Muscle layer of duodenum (tissue), 2 donors: Measurements from ENCODE around the gene LRP3.
"Not testable (repeated sequence)": the region's sequence is repeated elsewhere in the genome, so short reads cannot be mapped to it uniquely, and the experiment has no call there.

Source experiments
- H3K27ac ChIP-seq: one replicate; pipeline ENCODE4 v1.7.0; 2013; ENCODE audit warnings: mild to moderate bottlenecking, low read length
- H3K27me3 ChIP-seq: one replicate; pipeline ENCODE4 v1.7.0; 2013; ENCODE audit warnings: low read depth, mild to moderate bottlenecking, control low read depth, low read length
- H3K36me3 ChIP-seq, 2 donors: one replicate each; pipeline ENCODE4 v1.7.0; 2013; ENCODE audit warnings: low read length in 2 of 2, control low read depth in 1 of 2, mild to moderate bottlenecking in 1 of 2; ENCODE audit not compliant: insufficient read depth in 2 of 2, control insufficient read depth in 1 of 2
- H3K4me1 ChIP-seq, 2 donors: one replicate each; pipeline ENCODE4 v1.7.0; 2013; ENCODE audit warnings: low read length in 2 of 2, mild to moderate bottlenecking in 2 of 2, control low read depth in 1 of 2, moderate library complexity in 1 of 2; ENCODE audit not compliant: insufficient read depth in 2 of 2, control insufficient read depth in 1 of 2
- H3K4me3 ChIP-seq, 2 donors: one replicate each; pipeline ENCODE4 v1.7.0; 2013; ENCODE audit warnings: low read length in 2 of 2, low read depth in 1 of 2, mild to moderate bottlenecking in 1 of 2
- H3K9me3 ChIP-seq, 2 donors: one replicate each; pipeline ENCODE4 v1.7.0; 2013; ENCODE audit warnings: low read length in 2 of 2, control low read depth in 1 of 2, mild to moderate bottlenecking in 1 of 2; ENCODE audit not compliant: control insufficient read depth in 1 of 2
- donor health status: healthy.

LRP3 gene

DNA sequence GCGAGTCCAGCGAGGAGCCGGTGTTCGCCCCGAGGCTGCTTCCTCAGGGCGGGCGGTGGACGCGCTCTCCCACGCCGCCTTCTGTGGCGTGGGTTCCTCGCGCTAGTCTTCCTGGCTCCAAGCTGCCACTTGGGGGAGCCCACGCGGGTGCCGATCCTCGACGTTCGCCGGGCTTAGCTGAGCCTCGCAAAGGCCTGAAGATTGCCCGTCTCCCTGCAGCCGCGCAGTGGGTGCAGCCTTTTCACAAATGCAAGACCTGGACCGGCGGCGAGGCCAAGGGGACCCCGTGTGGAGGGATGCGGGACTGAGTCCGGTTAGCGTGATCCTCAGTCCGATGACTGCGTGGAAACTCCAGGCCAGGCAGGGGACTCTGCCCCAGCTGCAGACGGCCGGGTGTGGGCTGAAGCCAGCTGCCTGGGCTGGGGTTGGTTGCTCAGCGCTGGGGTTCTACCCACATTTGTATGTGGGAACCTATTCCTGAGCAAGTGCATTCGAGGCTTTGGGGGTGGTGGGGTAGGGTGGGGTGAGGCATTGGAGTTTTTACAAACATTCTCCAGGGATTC lies 16.6 kb upstream of the LRP3 start:
- no peaks in the 10 kb centered on the region for H3K9me3 ChIP-seq
- H3K4me1 ChIP-seq = peaks cover 11 to 17% of the 10 kb centered on the region in 2 donors
- peaks cover 0 to 3% of the 10 kb centered on the region in 2 donors for H3K36me3 ChIP-seq
- peak overlapping the region; percentile 53 for H3K27ac ChIP-seq
- peak overlapping the region; percentile 85 to 87 for H3K4me3 ChIP-seq
- no peaks in the 10 kb centered on the region for H3K27me3 ChIP-seq

DNA sequence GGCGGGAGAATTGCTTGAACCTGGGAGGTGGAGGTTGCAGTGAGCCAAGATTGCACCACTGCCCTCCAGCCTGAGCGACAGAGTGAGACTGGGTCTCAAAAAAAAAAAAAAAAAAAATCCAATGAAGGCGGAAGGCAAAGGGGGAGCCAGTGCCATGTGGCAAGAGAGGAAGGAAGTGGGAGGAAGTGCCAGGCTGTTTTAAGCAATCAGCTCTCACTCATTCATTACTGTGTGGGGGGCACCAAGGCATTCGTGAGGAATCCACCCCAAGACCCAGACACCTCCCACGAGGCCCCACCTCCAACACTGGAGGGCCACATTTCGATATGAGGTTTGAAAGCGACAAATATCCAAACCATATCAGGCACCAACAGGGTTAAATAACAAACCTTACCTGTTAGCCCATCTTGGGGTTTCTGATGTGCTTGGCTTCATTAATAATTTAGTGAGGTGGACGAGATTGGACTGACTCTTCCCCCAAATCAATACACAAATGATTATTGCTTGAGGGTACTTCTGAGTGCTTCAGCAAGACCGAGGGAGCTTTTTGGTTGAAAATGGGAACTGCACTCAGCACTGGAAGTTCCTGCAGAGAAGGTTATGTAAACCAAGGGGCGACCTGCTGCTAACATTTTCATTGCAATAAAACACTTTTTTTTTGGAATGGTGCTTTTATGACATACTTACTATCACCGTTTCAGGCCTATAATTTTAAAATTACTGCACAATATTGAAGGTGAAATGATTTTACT lies 7.5 kb upstream of the LRP3 start:
- H3K9me3 ChIP-seq = no peaks in the 10 kb centered on the region
- H3K4me3 ChIP-seq = no peak overlapping the region
- H3K27me3 ChIP-seq = no peaks in the 10 kb centered on the region
- H3K4me1 ChIP-seq = peaks cover 0 to 7% of the 10 kb centered on the region in 2 donors
- H3K27ac ChIP-seq = no peak overlapping the region
- H3K36me3 ChIP-seq = no peaks in the 10 kb centered on the region

DNA sequence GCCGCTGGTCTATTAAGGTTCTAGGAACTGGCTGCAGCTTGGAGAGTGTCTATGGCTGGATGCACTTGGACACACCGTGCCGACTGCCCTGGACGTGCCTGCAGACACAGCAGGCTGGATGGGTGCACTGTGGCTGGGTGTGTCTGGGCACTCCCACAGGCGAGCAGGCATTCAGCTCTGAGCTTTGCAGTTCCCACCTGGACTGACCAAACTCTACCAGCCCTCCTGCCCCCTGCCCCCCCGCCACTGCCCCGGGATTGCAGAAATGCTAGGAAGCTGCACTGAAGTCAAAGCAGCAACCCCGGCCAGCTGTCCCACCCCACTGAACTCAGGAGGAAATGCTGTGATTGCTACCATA lies 7.0 kb upstream of the LRP3 start:
- Histone ChIP-seq H3K36me3 (no peaks in the 10 kb centered on the region), H3K27me3 (no peaks in the 10 kb centered on the region), H3K4me1 (peaks cover 0 to 7% of the 10 kb centered on the region in 2 donors), H3K27ac (no peak overlapping the region), H3K4me3 (no peak overlapping the region), H3K9me3 (no peaks in the 10 kb centered on the region)

DNA sequence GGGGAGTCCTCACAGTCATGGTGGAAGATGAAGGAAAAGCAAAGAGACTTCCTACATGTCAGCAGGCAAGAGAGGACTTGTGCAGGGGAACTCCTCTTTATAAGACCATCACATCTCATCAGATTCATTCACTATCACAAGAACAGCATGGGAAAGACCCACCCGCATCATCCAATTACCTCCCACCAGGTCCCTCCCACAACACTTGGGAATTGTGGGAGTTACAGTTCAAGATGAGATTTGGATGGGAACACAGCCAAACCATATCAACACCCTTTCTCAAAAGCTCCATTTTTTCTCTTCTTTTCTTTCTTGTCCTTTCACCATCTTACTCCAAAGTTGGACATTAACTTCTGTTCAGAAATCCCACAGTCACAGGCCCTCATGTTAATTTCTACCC lies 4.7 kb upstream of the LRP3 start:
- no peaks in the 10 kb centered on the region for H3K36me3 ChIP-seq
- H3K4me3 ChIP-seq = no peak overlapping the region
- H3K27ac ChIP-seq = no peak overlapping the region
- no peaks in the 10 kb centered on the region for H3K9me3 ChIP-seq
- H3K27me3 ChIP-seq = peaks cover 4% of the 10 kb centered on the region
- peaks cover 0 to under 1% of the 10 kb centered on the region in 2 donors for H3K4me1 ChIP-seq

DNA sequence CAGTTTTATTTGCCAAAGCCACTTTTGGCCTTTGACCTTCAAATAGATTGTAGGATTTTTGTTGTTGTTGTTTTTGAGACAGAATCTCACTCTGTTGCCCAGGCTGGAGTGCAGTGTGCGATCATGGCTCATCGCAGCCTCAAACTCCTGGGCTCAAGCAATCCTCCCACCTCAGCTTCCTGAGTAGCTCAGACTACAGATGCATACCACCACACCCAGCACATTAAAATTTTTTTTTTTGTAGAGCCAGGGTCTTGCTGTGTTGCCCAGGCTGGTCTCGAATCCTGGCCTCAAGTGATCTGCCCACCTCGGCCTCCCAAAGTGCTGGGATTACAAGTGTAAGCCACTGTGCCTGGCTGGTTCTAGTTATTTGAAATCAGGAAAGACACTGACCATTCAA lies 3.0 kb upstream of the LRP3 start:
- H3K36me3 ChIP-seq, H3K9me3 ChIP-seq, H3K27me3 ChIP-seq, H3K27ac ChIP-seq, H3K4me3 ChIP-seq: not testable (repeated sequence)
- peaks cover 0 to 11% of the 10 kb centered on the region in 2 donors for H3K4me1 ChIP-seq

DNA sequence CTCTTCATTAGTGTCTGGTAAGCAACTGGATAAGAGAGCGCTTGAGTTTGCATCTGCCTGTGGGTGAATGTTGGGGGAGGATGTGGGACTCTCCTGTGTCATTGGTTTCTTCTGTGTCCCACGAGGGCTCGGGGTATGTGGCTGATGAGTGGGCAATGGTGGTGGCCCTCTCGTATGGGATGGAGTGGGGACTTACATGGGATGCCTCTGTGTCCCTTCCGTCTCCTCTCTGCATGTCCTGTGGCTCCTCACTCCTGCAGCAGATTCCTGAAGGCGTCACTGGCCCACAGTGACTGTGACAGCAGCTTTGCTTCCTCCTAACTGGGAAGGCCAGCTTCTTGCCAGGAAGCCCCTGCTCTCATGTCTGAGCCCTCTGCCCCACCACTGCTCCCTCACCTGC lies 2.6 kb upstream of the LRP3 start:
- peaks cover 0 to 15% of the 10 kb centered on the region in 2 donors for H3K4me1 ChIP-seq
- no peaks in the 10 kb centered on the region for H3K36me3 ChIP-seq
- peaks cover 4% of the 10 kb centered on the region for H3K27me3 ChIP-seq
- H3K9me3 ChIP-seq = no peaks in the 10 kb centered on the region
- no peak overlapping the region for H3K27ac ChIP-seq
- H3K4me3 ChIP-seq = no peak overlapping the region

DNA sequence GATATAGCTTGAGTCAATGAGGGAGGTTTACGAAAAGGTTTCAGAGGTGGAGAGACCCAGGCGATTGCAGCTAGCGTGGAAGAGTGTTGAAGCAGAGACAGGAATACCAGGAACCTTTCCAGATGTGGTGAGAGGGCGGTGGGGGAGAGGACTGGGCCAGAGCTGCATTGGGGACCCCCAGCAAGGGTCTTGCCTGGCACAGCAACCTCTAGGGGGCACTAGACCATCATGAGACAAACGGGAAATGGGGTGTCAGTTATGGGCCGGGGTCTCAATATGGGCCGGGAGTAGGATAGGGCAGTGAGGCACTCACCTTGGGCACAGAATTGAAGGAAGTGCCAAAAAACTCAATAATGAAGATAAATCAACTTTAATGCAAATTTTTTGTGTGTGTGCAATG lies 2.1 kb upstream of the LRP3 start:
- Histone ChIP-seq H3K4me3 (no peak overlapping the region), H3K9me3 (no peaks in the 10 kb centered on the region), H3K36me3 (no peaks in the 10 kb centered on the region), H3K27me3 (peaks cover 4% of the 10 kb centered on the region), H3K27ac (no peak overlapping the region), H3K4me1 (peaks cover 0 to 15% of the 10 kb centered on the region in 2 donors)

DNA sequence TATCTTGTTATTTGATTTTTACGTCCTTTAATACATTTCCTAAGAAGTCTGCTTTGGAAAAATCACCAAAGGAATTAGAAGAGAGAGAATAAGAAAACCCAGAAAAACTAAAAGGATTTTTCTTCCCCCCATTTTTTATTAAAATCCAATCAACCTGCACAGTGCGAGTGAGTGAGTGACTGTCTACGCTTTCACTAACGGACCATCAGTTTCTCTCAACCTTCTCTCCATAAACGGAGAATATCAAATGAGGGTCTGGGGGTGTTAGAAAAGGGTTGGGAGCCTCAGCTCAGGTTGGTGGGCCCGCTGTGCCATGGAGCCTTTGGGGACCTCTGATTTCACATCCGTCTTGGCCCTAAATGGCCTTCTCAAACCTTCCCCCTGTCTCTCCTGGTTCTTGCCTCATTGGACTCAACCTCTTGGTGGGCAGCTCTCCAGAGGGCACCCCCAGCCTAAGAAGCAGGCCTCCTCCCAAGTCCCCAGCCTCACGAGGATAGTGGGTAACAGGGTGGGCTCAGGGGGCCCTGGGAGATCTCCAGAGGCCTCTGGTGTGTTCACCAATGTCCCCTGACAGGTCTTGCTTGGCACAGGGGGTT lies 763 bp upstream of the LRP3 start:
- Histone ChIP-seq H3K4me1 (peaks cover 0 to 15% of the 10 kb centered on the region in 2 donors), H3K36me3 (no peaks in the 10 kb centered on the region), H3K27ac (no peak overlapping the region), H3K9me3 (no peaks in the 10 kb centered on the region), H3K27me3 (peaks cover 4% of the 10 kb centered on the region), H3K4me3 (no peak overlapping the region)

DNA sequence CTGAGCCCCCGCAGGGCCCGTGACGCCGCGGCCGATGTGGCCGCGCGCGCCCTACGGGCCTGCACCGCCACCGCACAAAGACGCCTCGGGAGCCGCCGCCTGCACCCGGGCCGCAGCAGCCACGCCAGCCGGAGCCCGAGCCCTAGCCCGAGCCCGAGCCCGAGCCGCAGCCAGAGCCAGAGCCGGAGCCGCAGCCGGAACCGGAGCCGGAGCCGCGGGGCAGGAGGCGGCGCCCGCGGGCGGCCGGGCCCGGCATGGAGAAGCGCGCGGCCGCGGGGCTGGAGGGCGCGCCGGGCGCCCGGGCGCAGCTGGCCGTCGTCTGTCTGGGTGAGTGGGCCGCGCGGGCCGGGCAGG lies 379 bp downstream of the LRP3 start:
- no peak overlapping the region for H3K27ac ChIP-seq

DNA sequence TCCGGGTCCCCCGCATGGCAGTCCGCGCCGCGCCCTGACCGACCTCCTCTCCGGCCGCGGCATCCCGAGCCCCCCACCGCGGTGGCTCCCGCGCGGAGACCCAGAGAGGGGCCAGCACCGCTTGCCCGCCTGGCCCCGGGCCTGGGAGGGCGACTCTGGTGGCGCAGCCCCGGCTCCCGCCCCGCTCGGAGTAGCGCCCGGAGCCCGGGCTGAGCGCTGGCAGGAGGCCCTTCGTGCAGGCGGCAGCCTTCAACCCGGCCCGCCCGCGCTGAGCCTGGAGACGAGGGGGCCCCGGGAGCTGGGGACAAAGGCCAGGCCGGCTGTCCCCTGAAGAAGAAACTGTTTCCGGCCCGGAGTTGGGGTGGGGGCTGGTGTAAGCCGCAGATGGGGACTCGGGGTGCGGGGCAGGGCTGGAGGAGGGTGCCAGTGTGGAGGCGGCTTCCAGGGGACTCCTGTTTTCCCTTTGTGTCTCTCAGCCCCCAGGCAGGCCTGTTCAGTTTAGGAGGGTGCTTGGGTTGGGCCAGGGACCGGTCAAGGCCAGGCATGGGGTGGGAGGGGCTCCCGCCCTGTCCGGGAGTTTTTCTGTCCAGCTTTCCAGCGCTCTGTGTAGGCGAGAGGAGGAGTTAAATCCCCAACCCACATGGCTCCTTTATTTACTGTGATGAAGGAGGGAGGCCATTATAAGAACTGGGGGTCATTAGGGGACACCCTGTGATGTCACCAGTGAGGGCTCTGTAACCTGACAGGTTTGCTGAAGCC lies 935 bp downstream of the LRP3 start:
- Histone ChIP-seq H3K9me3 (no peaks in the 10 kb centered on the region), H3K4me1 (peaks cover 0 to 15% of the 10 kb centered on the region in 2 donors), H3K4me3 (peak overlapping the region; percentile 44 to 80), H3K27ac (peak overlapping the region; percentile 4), H3K36me3 (peaks cover 0 to 7% of the 10 kb centered on the region in 2 donors), H3K27me3 (peaks cover 4% of the 10 kb centered on the region)

More for the DNA sequence above, 379 bp downstream of the LRP3 start:
- Histone ChIP-seq H3K4me3 (peak overlapping the region in 1 of 2 donors; percentile 80), H3K36me3 (peaks cover 0 to 5% of the 10 kb centered on the region in 2 donors), H3K9me3 (no peaks in the 10 kb centered on the region), H3K4me1 (peaks cover 0 to 15% of the 10 kb centered on the region in 2 donors), H3K27me3 (peaks cover 4% of the 10 kb centered on the region)

DNA sequence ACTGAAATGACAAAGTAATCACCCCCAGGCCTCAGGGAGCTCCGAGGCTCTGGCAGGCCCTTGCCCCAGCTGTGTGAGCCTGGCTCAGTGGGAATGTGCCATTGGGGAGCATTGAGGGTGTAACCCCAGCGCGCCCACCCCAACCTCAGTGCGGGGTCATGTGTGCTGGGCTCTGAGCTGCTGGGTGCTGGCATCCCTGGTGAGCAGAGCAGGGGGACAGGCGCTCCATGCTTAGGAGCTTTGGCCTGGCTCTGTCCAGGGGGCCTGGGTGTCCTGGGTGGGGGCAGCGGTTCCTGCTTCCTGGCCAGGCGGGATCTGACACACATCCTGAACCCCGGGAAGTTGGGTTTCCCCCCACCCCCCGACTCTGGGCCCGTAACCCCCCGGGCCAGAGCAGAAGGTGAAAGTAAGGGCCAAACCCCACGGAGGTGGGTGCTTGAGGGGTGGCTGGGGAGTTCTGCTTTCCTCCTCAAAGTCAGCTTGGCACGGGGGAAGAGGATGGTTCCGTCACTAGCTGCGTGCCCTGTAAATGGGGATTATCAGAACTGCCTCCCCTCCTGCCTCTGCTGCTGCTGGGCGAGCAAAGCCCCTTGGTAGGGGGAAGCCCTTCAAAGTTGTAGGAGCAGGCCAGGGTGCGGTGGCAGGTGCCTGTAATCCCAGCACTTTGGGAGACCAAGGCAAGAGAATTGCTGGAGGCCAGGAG lies 1.7 kb downstream of the LRP3 start:
- Histone ChIP-seq H3K36me3 (peaks cover 0 to 7% of the 10 kb centered on the region in 2 donors), H3K4me1 (peaks cover 0 to 15% of the 10 kb centered on the region in 2 donors), H3K27me3 (peaks cover 4% of the 10 kb centered on the region), H3K9me3 (no peaks in the 10 kb centered on the region), H3K27ac (peak overlapping the region; percentile 4), H3K4me3 (peak overlapping the region; percentile 44 to 80)
